HepG2 (cell line): ENCODE results near the gene HSD11B2. TPM values are rescaled to one million over a fixed set of nuclear protein-coding genes. Genes with fewer than 3 reads are reported as not detected.
A peak's percentile ranks its signal among the peaks of the same experiment; 100 is the strongest.

Source experiments
- CEBPG ChIP-seq: IDR thresholded peaks from 2 replicates; pipeline ENCODE4 v1.6.1; 2016
- CREM ChIP-seq, 2 experiments: sonication (generic) in 1 of 2; formaldehyde crosslinking in 1 of 2; IDR thresholded peaks; 2 replicates each; pipeline versions ENCODE4 v1.4.0 to v1.6.1; 2016 to 2020; ENCODE audit warnings: antibody characterized with exemption in 1 of 2, mild to moderate bottlenecking in 1 of 2, missing genetic modification reagents in 1 of 2
- FOXK1 ChIP-seq: sonication (generic); formaldehyde crosslinking; IDR thresholded peaks from 2 replicates; pipeline ENCODE4 v1.4.0; 2020; ENCODE audit warnings: low read depth, missing genetic modification reagents, borderline replicate concordance
- HCFC1 ChIP-seq: fragments of 150-350 bp; IDR thresholded peaks from 2 replicates; pipeline ENCODE4 v1.6.1; 2014; ENCODE audit warnings: low read depth, low read length
- HNF1B ChIP-seq: sonication (generic); formaldehyde crosslinking; IDR thresholded peaks from 2 replicates; pipeline ENCODE4 v1.5.1; 2020; ENCODE audit warnings: mild to moderate bottlenecking, moderate library complexity, missing genetic modification reagents
- HNRNPUL1 ChIP-seq: fragments of 200-400 bp; formaldehyde crosslinking; IDR thresholded peaks from 2 replicates; pipeline ENCODE4 v1.6.1; 2017; ENCODE audit warnings: low read depth, mild to moderate bottlenecking, low read length, moderate library complexity
- IKZF4 ChIP-seq: sonication (generic); formaldehyde crosslinking; IDR thresholded peaks from 2 replicates; pipeline ENCODE4 v1.5.1; 2020; ENCODE audit warnings: borderline replicate concordance, mild to moderate bottlenecking, low read depth, missing genetic modification reagents; ENCODE audit errors: not compliant biosample characterization
- ISL2 ChIP-seq: sonication (generic); formaldehyde crosslinking; IDR thresholded peaks from 2 replicates; pipeline ENCODE4 v1.5.0; 2020; ENCODE audit warnings: missing genetic modification reagents
- MIXL1 ChIP-seq: IDR thresholded peaks from 2 replicates; pipeline ENCODE4 v1.6.1; 2016
- MTERF4 ChIP-seq: sonication (generic); formaldehyde crosslinking; IDR thresholded peaks from 2 replicates; pipeline ENCODE4 v1.8.0; 2023; ENCODE audit warnings: mild to moderate bottlenecking, missing genetic modification reagents
- U2AF2 ChIP-seq: fragments of 200-400 bp; formaldehyde crosslinking; IDR thresholded peaks from 2 replicates; pipeline ENCODE4 v1.6.1; 2017; ENCODE audit warnings: low read depth, mild to moderate bottlenecking, low read length
- ZFP36 ChIP-seq: fragments of 150-350 bp; IDR thresholded peaks from 2 replicates; pipeline ENCODE4 v1.6.1; 2018; ENCODE audit warnings: borderline replicate concordance, low read length, low read depth; ENCODE audit not compliant: partially characterized antibody
- ZFP82 ChIP-seq: sonication (generic); formaldehyde crosslinking; IDR thresholded peaks from 2 replicates; pipeline ENCODE4 v1.5.1; 2020; ENCODE audit warnings: mild to moderate bottlenecking, missing genetic modification reagents, borderline replicate concordance
- ZNF367 ChIP-seq: sonication (generic); formaldehyde crosslinking; IDR thresholded peaks from 2 replicates; pipeline ENCODE4 v1.4.0; 2020; ENCODE audit warnings: missing genetic modification reagents, borderline replicate concordance
- ZNF564 ChIP-seq: sonication (generic); formaldehyde crosslinking; IDR thresholded peaks from 2 replicates; pipeline ENCODE4 v1.8.1; 2023; ENCODE audit warnings: mild to moderate bottlenecking, missing genetic modification reagents
- ZNF607 ChIP-seq: sonication (generic); formaldehyde crosslinking; IDR thresholded peaks from 2 replicates; pipeline ENCODE4 v1.5.1; 2020; ENCODE audit warnings: missing genetic modification reagents, mild to moderate bottlenecking, borderline replicate concordance
- ZNF619 ChIP-seq: sonication (generic); formaldehyde crosslinking; IDR thresholded peaks from 2 replicates; pipeline ENCODE4 v1.4.0; 2020; ENCODE audit warnings: mild to moderate bottlenecking, missing genetic modification reagents
- ZNF674 ChIP-seq: sonication (generic); formaldehyde crosslinking; IDR thresholded peaks from 2 replicates; pipeline ENCODE4 v1.5.0; 2020; ENCODE audit warnings: low read depth, mild to moderate bottlenecking, missing genetic modification reagents
- ZNF816 ChIP-seq: sonication (generic); formaldehyde crosslinking; IDR thresholded peaks from 2 replicates; pipeline ENCODE4 v1.8.0; 2022; ENCODE audit warnings: missing genetic modification reagents, mild to moderate bottlenecking, borderline replicate concordance
- polyA plus RNA-seq, 8 experiments: library from polyadenylated mRNA; depleted of rRNA in 3 of 8; stranded (reverse) in 7 of 8; unstranded in 1 of 8; fragments of >200 nt; fragmentation: Illumina TruSeq in 4 of 8; extraction: Trizol in 4 of 8; gene quantifications; 2 replicates each; pipeline versions ENCODE4 v1.2.1 to v1.2.3, GENCODE V29; 2011 to 2016; ENCODE audit warnings: low read depth in 4 of 8, missing spikeins in 1 of 8, mixed read lengths in 1 of 8; ENCODE audit not compliant: insufficient read depth in 1 of 8
- total RNA-seq, 5 experiments: library from RNA; depleted of rRNA; stranded (reverse); fragments of >200 nt; fragmentation: Illumina TruSeq; extraction: Trizol; gene quantifications; 2 replicates each; pipeline ENCODE4 v1.2.3, GENCODE V29; 2016; ENCODE audit warnings: low read depth in 1 of 5
- TF ChIP-seq, protein P1 (sequence below): sonication (generic); formaldehyde crosslinking; IDR thresholded peaks from 2 replicates; pipeline ENCODE4 v1.5.1; 2020; ENCODE audit warnings: missing genetic modification reagents, mild to moderate bottlenecking, borderline replicate concordance
- TF ChIP-seq, protein P2 (sequence below): sonication (generic); formaldehyde crosslinking; IDR thresholded peaks from 2 replicates; pipeline ENCODE4 v1.8.1; 2022; ENCODE audit warnings: low read depth, mild to moderate bottlenecking, missing genetic modification reagents

The HSD11B2 gene
- total and polyA plus RNA-seq, 2 of the 13 experiments (the other 11 are each of a cell fraction or from before 2014, with no cell fraction given) = 8.9 to 13.6 TPM

DNA sequence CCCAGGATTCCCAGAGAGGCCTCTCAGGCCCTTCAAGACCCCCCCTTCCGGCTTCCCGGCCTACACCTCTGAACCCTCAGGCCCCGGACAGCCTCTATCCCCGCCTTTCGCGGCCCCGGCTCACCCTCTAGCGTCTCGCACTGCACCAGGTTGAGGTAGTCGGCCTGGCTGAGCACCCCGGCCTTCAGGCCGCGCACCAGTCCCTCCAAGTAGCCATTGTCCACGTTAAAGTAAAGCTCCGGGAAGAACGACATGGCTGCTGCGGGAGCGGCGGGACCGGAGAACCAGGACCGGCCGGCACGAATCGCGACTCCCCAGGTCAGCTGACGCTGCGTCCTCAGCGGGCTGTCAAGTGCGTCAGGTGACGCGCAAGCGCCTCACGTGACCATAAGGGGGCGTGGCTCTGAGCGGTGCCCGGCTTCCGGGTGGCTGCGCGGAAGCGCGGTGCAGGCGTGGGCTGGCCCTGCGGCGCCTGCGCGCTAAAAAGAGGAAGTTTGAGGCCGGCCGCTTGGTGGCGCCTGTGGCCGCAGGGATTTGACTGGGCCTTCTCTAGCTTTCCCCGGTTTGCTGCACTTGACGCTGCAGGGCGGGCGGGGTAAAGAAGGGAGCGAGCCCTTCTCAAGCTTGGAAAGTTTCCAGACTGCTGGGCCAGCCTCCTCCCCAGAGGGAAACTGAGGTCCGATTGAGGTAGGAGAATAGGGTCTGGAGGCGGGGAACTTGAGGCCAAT, 50.1 kb downstream of the HSD11B2 start, which contains the start of gene ATP6V0D1 (continued):
- TF ChIP-seq, protein P1, sequence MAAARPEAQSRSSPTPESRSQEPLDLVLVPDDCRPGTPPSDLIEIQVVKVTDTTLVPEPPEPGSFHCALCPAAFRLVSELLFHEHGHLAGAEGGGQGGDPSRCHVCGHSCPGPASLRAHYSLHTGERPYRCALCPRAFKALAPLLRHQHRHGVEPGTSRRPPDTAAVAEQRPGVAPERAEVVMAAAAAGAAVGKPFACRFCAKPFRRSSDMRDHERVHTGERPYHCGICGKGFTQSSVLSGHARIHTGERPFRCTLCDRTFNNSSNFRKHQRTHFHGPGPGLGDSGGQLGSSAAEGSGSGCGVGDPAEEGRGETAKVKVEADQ (CRISPR knock-in tag) = no peak
- peak; percentile 97 for TF ChIP-seq FOXK1 (CRISPR knock-in tag)
- TF ChIP-seq ZNF607 (CRISPR knock-in tag) = peak; percentile 86
- TF ChIP-seq ZNF674 (CRISPR knock-in tag) = peak; percentile 81; the same call in 1 of the 2 replicates
- no peak for TF ChIP-seq IKZF4 (CRISPR knock-in tag)
- peak; percentile 71 for TF ChIP-seq ISL2 (CRISPR knock-in tag)
- no peak; the same call in 1 of the 2 replicates for TF ChIP-seq CEBPG (CRISPR knock-in tag)
- peak; percentile 94 for TF ChIP-seq HNF1B (CRISPR knock-in tag)
- peak; percentile 69 for TF ChIP-seq HCFC1
- no peak for TF ChIP-seq ZFP36
- peak; percentile 56; the same call in 1 of the 2 replicates for TF ChIP-seq ZNF816 (CRISPR knock-in tag)
- peak; percentile 95 for TF ChIP-seq ZFP82
- no peak for TF ChIP-seq ZNF367 (CRISPR knock-in tag)
- TF ChIP-seq ZNF619 = peak; percentile 96
- peak; percentile 87 for TF ChIP-seq MTERF4 (CRISPR knock-in tag)
- peak; percentile 77; the same call in 1 of the 2 replicates for TF ChIP-seq ZNF564
- TF ChIP-seq MIXL1 = 0 out of 2 replicates have a peak, but pooled peaks have one; percentile 49
- TF ChIP-seq HNRNPUL1 = no peak
- TF ChIP-seq U2AF2 = 0 out of 2 replicates have a peak, but pooled peaks have one; percentile 30
- peak; percentile 64 for TF ChIP-seq CREM (IDR thresholded peaks at IDR 0.05)
- peak; percentile 30; the same call in 1 of the 2 replicates for TF ChIP-seq CREM (CRISPR knock-in tag; IDR thresholded peaks at IDR 0.05)
- TF ChIP-seq, protein P2, sequence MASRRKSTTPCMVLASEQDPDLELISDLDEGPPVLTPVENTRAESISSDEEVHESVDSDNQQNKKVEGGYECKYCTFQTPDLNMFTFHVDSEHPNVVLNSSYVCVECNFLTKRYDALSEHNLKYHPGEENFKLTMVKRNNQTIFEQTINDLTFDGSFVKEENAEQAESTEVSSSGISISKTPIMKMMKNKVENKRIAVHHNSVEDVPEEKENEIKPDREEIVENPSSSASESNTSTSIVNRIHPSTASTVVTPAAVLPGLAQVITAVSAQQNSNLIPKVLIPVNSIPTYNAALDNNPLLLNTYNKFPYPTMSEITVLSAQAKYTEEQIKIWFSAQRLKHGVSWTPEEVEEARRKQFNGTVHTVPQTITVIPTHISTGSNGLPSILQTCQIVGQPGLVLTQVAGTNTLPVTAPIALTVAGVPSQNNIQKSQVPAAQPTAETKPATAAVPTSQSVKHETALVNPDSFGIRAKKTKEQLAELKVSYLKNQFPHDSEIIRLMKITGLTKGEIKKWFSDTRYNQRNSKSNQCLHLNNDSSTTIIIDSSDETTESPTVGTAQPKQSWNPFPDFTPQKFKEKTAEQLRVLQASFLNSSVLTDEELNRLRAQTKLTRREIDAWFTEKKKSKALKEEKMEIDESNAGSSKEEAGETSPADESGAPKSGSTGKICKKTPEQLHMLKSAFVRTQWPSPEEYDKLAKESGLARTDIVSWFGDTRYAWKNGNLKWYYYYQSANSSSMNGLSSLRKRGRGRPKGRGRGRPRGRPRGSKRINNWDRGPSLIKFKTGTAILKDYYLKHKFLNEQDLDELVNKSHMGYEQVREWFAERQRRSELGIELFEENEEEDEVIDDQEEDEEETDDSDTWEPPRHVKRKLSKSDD (CRISPR knock-in tag) = peak; percentile 78; the same call in 1 of the 2 replicates
